Measurements from ENCODE around the gene XCR1.

XCR1 gene

GRCh38 chr3:46067401-46067800, 40.1 kb upstream of the XCR1 start:
- TF ChIP-seq CTCF (IDR thresholded peaks at IDR 0.05; ENCODE audit: low read depth, low read length): no peak
- in situ Hi-C loops (cut with HindIII; ENCODE audit: low sequenced_read_pairs): no loop called here
- DNase-seq (ENCODE audit: low read depth, low spot score): no peak
- H3K4me3 ChIP-seq (ENCODE audit: low read depth, low read length): no peak overlapping the region

- in situ Hi-C loops (cut with HindIII; ENCODE audit: low sequenced_read_pairs): no loop called here
- DNase-seq (ENCODE audit: low read depth, low spot score): no peak
- no peak overlapping the region for H3K4me3 ChIP-seq (ENCODE audit: low read depth, low read length)
- no peak for TF ChIP-seq CTCF (IDR thresholded peaks at IDR 0.05; ENCODE audit: low read depth, low read length)
Measured at GRCh38 chr3:46065750-46066256, 38.5 kb upstream of the XCR1 start.

- TF ChIP-seq CTCF (IDR thresholded peaks at IDR 0.05; ENCODE audit: low read depth, low read length): no peak
- no peak overlapping the region for H3K4me3 ChIP-seq (ENCODE audit: low read depth, low read length)
- DNase-seq (ENCODE audit: low read depth, low spot score): no peak
- in situ Hi-C loops (cut with HindIII; ENCODE audit: low sequenced_read_pairs): no loop called here
Measured at GRCh38 chr3:46065294-46065705, 38.0 kb upstream of the XCR1 start.

GRCh38 chr3:46062679-46063078, 35.4 kb upstream of the XCR1 start:
- TF ChIP-seq CTCF (IDR thresholded peaks at IDR 0.05; ENCODE audit: low read depth, low read length): no peak
- in situ Hi-C loops (cut with HindIII; ENCODE audit: low sequenced_read_pairs): no loop called here
- no peak overlapping the region for H3K4me3 ChIP-seq (ENCODE audit: low read depth, low read length)
- no peak for DNase-seq (ENCODE audit: low read depth, low spot score)

- DNase-seq (ENCODE audit: low read depth, low spot score): no peak
- in situ Hi-C loops (cut with HindIII; ENCODE audit: low sequenced_read_pairs): no loop called here
- no peak for TF ChIP-seq CTCF (IDR thresholded peaks at IDR 0.05; ENCODE audit: low read depth, low read length)
- H3K4me3 ChIP-seq (ENCODE audit: low read depth, low read length): no peak overlapping the region
Measured at GRCh38 chr3:46061887-46062286, 34.6 kb upstream of the XCR1 start.

GRCh38 chr3:46061108-46061720, 33.9 kb upstream of the XCR1 start:
- DNase-seq (ENCODE audit: low read depth, low spot score): no peak
- in situ Hi-C loops (cut with HindIII; ENCODE audit: low sequenced_read_pairs): no loop called here
- H3K4me3 ChIP-seq (ENCODE audit: low read depth, low read length): no peak overlapping the region
- TF ChIP-seq CTCF (IDR thresholded peaks at IDR 0.05; ENCODE audit: low read depth, low read length): no peak
